ENCODE data around the gene ARMC6.

DNA sequence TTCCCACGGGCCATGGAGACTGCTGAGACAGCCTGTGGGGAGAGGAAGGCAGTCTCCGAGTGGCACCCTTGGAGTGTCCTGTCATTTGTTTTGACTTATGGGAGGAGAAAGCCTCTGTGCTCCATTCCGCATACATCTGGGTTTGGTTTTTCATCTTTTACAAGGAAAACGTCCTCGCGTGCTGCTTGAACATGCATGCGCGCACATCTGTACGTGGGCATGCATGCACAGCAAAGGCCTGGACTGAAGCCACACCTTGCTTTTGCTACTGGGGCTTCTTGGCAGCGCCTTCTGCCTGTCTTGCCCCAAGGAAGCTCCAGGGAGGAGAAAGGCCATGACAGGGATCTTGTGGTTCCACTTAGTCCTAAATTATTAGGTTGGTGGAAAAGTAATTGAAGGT is 44.1 kb upstream of the ARMC6 start:
- TF ChIP-seq, protein P1, sequence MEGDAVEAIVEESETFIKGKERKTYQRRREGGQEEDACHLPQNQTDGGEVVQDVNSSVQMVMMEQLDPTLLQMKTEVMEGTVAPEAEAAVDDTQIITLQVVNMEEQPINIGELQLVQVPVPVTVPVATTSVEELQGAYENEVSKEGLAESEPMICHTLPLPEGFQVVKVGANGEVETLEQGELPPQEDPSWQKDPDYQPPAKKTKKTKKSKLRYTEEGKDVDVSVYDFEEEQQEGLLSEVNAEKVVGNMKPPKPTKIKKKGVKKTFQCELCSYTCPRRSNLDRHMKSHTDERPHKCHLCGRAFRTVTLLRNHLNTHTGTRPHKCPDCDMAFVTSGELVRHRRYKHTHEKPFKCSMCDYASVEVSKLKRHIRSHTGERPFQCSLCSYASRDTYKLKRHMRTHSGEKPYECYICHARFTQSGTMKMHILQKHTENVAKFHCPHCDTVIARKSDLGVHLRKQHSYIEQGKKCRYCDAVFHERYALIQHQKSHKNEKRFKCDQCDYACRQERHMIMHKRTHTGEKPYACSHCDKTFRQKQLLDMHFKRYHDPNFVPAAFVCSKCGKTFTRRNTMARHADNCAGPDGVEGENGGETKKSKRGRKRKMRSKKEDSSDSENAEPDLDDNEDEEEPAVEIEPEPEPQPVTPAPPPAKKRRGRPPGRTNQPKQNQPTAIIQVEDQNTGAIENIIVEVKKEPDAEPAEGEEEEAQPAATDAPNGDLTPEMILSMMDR (IDR thresholded peaks at IDR 0.05), result no peak
- no peak for TF ChIP-seq POLR2A (IDR thresholded peaks at IDR 0.05)
